Effector memory CD4-positive, alpha-beta T cell (primary cell): Measurements from ENCODE around the gene COX20.

Experiments
- DNase-seq, 3 donors: peaks; one replicate each; pipeline ENCODE4 v3.0.0-alpha.2; 2020
- H3K27ac ChIP-seq: 2 replicates; pipeline ENCODE4 v1.7.0; 2013; ENCODE audit warnings: mild to moderate bottlenecking, low read length, moderate library complexity; ENCODE audit not compliant: insufficient read depth, poor library complexity, severe bottlenecking
- H3K27me3 ChIP-seq: replicated peaks from 2 replicates; pipeline ENCODE4 v1.7.0; 2013; ENCODE audit warnings: mild to moderate bottlenecking, low read length; ENCODE audit not compliant: insufficient read depth, control insufficient read depth, poor library complexity, severe bottlenecking
- H3K36me3 ChIP-seq: 2 replicates; pipeline ENCODE4 v1.7.0; 2013; ENCODE audit warnings: mild to moderate bottlenecking, low read length, moderate library complexity; ENCODE audit not compliant: control insufficient read depth, insufficient read depth
- H3K4me1 ChIP-seq: 2 replicates; pipeline ENCODE4 v1.7.0; 2013; ENCODE audit warnings: low read length, mild to moderate bottlenecking; ENCODE audit not compliant: control insufficient read depth, insufficient read depth, poor library complexity, severe bottlenecking
- H3K4me3 ChIP-seq: 2 replicates; pipeline ENCODE4 v1.7.0; 2013; ENCODE audit warnings: low read length, low read depth, mild to moderate bottlenecking; ENCODE audit not compliant: insufficient read depth, poor library complexity, severe bottlenecking
- H3K9me3 ChIP-seq: 2 replicates; pipeline ENCODE4 v1.7.0; 2013; ENCODE audit warnings: mild to moderate bottlenecking, low read length, moderate library complexity; ENCODE audit not compliant: control insufficient read depth

COX20 gene

DNA sequence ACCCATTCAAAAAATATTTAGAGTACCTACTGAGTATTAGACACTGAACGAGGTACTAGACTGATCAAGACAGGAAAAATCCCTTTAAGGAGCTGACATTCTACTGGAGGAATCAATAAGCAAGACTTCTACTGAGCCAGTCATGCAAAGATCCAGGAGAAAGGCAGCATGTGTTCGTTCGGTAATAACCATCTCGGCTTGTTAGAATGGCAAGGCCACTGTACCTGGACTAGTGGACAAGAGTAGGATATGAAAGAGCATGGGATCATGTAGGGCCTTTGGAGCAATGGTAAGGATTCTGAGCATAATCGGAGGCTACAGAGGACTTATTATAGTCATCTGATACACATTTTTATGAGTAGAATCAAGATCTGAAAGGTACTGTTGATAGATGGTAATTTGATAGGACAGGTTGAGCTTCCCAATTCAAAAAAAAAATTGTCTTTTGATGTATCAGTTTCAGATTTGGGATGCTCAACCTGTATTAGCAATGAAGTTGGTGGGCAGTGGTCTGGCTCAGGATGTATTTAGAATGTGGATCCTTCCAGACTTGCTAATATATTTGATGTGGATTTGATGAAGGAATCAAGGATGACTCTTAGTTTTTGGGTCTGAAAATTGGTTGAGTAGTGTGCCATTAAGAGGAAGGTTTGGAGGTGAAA is 2.3 kb downstream of the COX20 start:
- no peaks in the 10 kb centered on the region for H3K9me3 ChIP-seq
- H3K27me3 ChIP-seq: no peaks in the 10 kb centered on the region
- H3K27ac ChIP-seq: no peak overlapping the region
- peaks cover 22% of the 10 kb centered on the region for H3K36me3 ChIP-seq
- peaks cover 10% of the 10 kb centered on the region for H3K4me1 ChIP-seq
- no peak for DNase-seq
- H3K4me3 ChIP-seq: no peak overlapping the region

DNA sequence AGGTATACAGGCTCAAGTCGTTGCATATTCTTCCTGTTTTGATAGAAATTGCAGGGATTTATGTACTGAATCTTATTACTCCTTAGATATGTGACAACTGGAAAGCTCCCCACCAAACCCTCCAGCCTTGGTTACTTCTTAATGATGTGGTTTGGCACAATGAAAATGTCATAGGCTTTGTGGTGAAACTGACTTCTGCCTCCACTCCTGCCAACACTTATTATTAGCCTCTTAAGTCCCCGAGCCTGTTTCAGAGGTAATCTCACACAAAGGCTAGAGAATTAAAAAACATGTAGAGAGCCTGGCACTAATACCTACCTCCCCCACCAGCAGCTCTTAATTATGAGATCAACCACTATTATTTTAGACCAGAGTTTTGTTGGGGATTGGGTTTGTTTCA is 4.2 kb downstream of the COX20 start:
- no peak overlapping the region for H3K27ac ChIP-seq
- DNase-seq: no peak
- no peaks in the 10 kb centered on the region for H3K9me3 ChIP-seq
- H3K4me1 ChIP-seq: peaks cover 10% of the 10 kb centered on the region
- H3K36me3 ChIP-seq: peaks cover 41% of the 10 kb centered on the region
- no peak overlapping the region for H3K4me3 ChIP-seq
- no peaks in the 10 kb centered on the region for H3K27me3 ChIP-seq

DNA sequence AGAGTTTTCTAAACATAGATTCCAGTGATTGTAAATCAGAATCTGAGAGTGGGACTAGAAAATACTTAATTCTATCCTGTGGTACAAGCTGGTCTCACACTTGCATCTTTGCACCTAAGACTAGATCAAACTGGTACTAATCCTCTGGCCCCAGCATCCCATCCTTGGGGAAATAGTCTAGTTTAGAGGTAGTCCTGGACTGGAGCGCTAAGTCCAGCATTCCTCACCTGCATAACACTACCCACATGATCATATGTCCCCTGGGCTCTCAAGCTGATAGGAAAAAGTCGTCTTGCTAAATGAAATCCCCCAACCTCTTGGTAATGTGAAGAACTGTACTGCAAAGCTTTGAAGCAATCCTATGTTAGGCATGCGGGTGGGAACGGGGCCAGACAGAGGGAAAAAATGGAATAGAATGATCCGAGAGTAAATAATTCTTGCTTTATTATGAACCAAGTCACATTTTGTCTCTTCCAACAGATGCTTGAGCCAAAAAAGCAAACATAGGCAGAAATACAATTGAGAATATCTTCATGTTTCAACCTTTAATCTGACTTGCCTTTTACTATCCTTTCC is 4.8 kb downstream of the COX20 start:
- Histone ChIP-seq H3K36me3 (peaks cover 46% of the 10 kb centered on the region), H3K4me1 (peaks cover 10% of the 10 kb centered on the region), H3K27me3 (no peaks in the 10 kb centered on the region), H3K27ac (no peak overlapping the region), H3K9me3 (no peaks in the 10 kb centered on the region), H3K4me3 (no peak overlapping the region)
- DNase-seq: no peak

DNA sequence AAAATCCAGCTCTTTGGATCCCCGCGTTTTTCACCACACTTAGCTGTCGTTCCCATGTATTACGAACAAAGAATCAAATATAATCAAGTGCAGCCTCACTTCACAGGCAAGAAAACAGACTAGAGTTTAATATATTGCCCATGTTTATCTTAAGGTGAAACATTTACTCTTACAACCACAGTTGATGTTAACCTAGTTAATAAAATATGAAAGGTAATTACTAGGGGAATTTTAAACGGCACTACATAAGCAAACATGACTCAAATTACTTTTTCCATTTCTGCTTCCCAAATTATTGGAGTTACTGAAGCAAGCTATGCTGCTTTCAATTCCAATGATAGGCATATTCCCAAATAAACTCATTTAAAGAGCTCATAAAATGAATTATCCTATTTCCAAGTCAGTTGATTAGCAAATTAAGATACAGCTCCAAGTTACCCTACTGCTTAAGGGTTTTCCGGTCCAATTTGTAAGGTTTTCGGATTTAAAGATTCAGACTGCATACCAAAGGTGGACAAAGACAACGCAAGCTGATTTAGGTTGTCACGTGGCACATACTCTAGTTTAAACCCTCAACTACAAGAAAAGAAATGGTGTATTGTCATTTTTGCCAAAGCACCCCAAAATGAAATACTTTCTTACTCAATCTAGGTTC is 5.9 kb downstream of the COX20 start:
- Histone ChIP-seq H3K36me3 (peaks cover 56% of the 10 kb centered on the region), H3K27me3 (no peaks in the 10 kb centered on the region), H3K27ac (no peak overlapping the region), H3K4me1 (peaks cover 8% of the 10 kb centered on the region), H3K9me3 (no peaks in the 10 kb centered on the region), H3K4me3 (no peak overlapping the region)
- no peak for DNase-seq

DNA sequence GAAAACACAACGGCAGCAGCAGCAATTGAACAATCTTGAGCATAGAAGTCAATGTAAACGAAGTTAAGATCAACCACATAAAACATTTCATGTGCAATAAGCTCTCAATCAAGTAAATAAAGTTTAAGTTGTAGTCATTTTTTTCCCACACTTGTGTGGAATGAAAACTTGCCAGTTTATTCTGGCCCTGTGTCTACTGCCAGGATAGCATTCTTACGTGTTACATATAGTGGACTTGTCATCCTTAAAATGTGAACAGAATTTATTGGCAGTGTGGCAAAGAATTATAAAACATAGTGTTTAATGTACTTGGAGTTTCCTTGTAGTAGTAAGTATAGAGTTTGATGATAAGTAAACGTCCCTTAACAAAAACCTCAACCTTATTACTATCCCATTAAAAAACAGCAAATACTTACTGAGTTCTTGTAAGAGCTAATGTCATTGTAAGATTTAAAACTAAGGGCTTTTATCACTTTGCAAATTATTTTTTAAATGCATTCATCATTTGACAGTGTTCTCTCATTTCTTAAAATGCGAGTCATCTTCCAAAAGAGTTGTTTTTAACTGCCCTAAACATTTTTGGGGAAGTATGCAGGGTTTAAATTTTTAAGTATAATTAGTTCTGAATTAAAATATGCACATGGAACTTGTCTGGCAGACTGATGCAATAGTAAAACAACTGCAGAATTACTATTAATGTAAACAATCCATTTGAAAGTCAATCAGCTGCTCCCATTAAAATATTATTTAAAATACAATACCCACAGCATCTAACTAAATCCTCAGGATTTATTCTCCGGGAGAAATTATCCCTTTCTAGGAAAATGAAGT is 7.9 kb downstream of the COX20 start:
- Histone ChIP-seq H3K4me3 (no peak overlapping the region), H3K4me1 (no peaks in the 10 kb centered on the region), H3K36me3 (peaks cover 67% of the 10 kb centered on the region), H3K9me3 (no peaks in the 10 kb centered on the region), H3K27me3 (no peaks in the 10 kb centered on the region), H3K27ac (peak overlapping the region; percentile 13)
- DNase-seq: no peak

DNA sequence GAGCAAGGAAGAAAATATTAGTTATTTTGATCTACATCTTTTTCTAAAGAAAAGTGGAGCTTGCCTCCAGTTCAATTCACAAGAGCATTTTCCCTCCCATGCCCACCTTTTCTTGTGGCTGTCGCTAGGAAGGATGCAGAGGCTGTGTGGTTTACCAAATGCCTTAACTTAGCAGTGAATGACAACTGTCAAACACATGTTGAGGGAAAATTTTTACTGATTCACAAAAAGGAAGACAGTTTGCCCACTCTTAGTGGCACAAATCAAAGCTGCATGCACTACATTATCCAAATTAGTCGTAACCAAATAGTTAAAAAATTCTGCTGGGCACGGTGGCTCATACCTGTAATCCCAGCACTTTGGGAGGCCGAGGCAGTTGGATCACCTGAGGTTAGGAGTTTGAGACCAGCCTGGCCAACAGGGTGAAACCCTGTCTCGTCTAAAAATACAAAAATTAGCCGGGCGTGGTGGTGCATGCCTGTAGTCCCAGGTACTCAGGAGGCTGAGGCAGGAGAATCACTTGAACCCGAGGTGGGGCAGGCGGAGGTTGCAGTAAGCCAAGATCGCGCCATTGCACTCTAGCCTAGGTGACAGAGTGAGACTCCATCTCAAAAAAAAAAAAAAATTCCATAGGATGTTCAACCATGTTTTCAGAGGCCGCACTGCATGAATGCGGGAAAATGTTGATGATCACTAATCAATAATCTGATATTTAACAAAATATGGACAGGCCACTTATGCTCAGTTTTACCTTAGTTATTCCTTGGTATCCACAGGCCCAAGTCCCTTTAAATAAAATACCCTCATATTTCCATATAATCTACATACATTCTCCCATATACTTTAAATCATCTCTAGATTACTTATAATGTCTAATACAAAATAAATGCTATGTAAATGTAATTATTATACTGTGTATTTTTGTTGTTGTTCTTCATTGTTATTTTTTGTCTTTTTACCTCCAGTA is 9.0 kb downstream of the COX20 start:
- H3K4me3 ChIP-seq: no peak overlapping the region
- H3K27ac ChIP-seq: peak overlapping the region; percentile 13
- H3K9me3 ChIP-seq: no peaks in the 10 kb centered on the region
- peaks cover 71% of the 10 kb centered on the region for H3K36me3 ChIP-seq
- no peak for DNase-seq
- no peaks in the 10 kb centered on the region for H3K27me3 ChIP-seq
- H3K4me1 ChIP-seq: no peaks in the 10 kb centered on the region

DNA sequence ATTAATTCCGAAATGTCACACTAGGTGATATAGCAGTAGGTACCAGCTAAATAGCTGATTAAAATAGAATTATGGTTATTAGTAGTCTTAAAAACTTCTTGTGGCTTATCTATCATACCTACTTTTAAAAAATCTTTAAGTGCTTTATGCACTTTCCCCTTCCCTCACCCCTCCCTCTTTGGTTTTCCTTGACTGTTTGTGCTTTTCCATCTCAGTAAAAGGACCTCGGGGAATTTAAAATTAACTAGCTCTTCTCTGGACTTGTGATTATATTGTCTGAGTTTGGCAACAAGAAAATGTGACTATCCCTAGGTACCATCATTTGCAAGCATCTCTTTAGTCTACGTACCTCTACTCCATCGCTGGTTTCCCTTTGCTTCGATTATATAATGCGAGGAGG is 11.2 kb downstream of the COX20 start:
- Histone ChIP-seq H3K36me3 (peaks cover 70% of the 10 kb centered on the region), H3K27ac (no peak overlapping the region)
- DNase-seq: no peak

DNA sequence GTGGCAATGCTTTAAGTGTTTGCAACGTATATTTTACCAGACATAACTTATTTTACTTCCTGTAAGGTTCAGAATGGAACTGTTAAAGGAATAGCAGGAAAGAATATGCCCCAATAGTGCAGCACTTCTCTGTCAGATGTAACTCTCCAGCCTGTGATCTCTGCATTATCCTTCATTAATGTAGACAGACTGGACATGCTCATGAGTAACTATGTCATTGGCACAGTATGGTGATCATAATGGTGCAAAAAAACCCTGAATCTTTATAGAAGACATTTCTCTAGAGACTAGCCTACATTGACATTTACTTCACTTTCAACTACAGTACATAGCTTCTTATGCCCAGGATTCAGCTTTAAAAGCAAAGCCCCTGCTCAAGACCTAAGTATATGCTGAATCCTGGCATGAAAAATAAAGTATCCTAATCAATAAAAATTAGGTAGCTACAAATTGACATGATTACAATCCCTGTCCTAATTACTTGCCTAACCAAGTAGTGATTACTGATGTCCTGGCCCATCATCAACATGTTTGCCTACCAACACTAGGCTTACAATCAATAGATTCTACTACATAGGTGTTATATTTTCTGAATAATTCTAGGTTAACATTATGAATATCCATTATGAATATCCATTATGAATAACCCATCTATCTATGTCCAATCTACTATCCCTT is 13.9 kb downstream of the COX20 start:
- H3K4me3 ChIP-seq: no peak overlapping the region
- no peaks in the 10 kb centered on the region for H3K4me1 ChIP-seq
- H3K27ac ChIP-seq: no peak overlapping the region
- no peaks in the 10 kb centered on the region for H3K27me3 ChIP-seq
- DNase-seq: no peak
- H3K9me3 ChIP-seq: no peaks in the 10 kb centered on the region
- peaks cover 58% of the 10 kb centered on the region for H3K36me3 ChIP-seq

More for the DNA sequence above, 11.2 kb downstream of the COX20 start:
- no peaks in the 10 kb centered on the region for H3K27me3 ChIP-seq
- H3K9me3 ChIP-seq: no peaks in the 10 kb centered on the region
- no peaks in the 10 kb centered on the region for H3K4me1 ChIP-seq
- no peak overlapping the region for H3K4me3 ChIP-seq
